GM12891 (cell line): ENCODE data around the gene C15orf62.

ENCODE experiments used
- POLR2A ChIP-seq: IDR thresholded peaks from 2 replicates; pipeline ENCODE4 v1.6.1; 2011; ENCODE audit warnings: low read depth, low read length, control low read depth
- POLR2AphosphoS5 ChIP-seq: IDR thresholded peaks from 2 replicates; pipeline ENCODE4 v1.6.1; 2011; ENCODE audit warnings: low read depth, low read length, control low read depth
- POU2F2 ChIP-seq: IDR thresholded peaks from 2 replicates; pipeline ENCODE4 v1.6.1; 2011; ENCODE audit warnings: low read depth, mild to moderate bottlenecking, control low read depth, low read length, moderate library complexity
- SPI1 ChIP-seq: IDR thresholded peaks from 2 replicates; pipeline ENCODE4 v1.6.1; 2011; ENCODE audit warnings: low read depth, low read length, control low read depth
- TAF1 ChIP-seq: IDR thresholded peaks from 2 replicates; pipeline ENCODE4 v1.6.1; 2011; ENCODE audit warnings: low read depth, low read length, control low read depth

GRCh38 chr15:40789119-40789518 is 19.3 kb downstream of the C15orf62 start:
- no peak for TF ChIP-seq SPI1
- TF ChIP-seq POLR2A = no peak
- TF ChIP-seq POLR2AphosphoS5 = no peak
- TF ChIP-seq TAF1 = no peak
- no peak for TF ChIP-seq POU2F2
